ENCODE data around the gene JAK1.

The JAK1 gene

GRCh38 chr1:64940025-64940424 is 26.3 kb downstream of the JAK1 start:
- Histone ChIP-seq H3K9me2 (replicated peaks; ENCODE audit: low read depth, low read length) (no peaks in the 10 kb centered on the region), H4K20me1 (ENCODE audit: insufficient read depth, low read length, poor library complexity, severe bottlenecking) (peaks cover 52% of the 10 kb centered on the region), H3K9me3 (ENCODE audit: insufficient read depth, low read depth, low read length) (no peaks in the 10 kb centered on the region), H3K27me3 (ENCODE audit: insufficient read depth, low read length, poor library complexity, severe bottlenecking) (no peaks in the 10 kb centered on the region), H3K4me3 (ENCODE audit: low read length, poor library complexity, severe bottlenecking) (no peak overlapping the region), H3K4me1 (ENCODE audit: insufficient read depth, low read length, poor library complexity, severe bottlenecking) (peaks cover 27% of the 10 kb centered on the region), H3K36me3 (ENCODE audit: insufficient read depth, low read length) (0 out of 2 replicates have a peak, but pooled peaks cover 3% of the 10 kb centered on the region), H3K4me2 (ENCODE audit: low read depth, low read length, poor library complexity, severe bottlenecking) (no peak overlapping the region), H3F3A (ENCODE audit: low read depth) (no peaks in the 10 kb centered on the region), H2AFZ (ENCODE audit: low read length) (no peak overlapping the region), H3K9ac (ENCODE audit: low read depth, low read length, poor library complexity, severe bottlenecking) (no peak overlapping the region), H3K79me2 (ENCODE audit: insufficient read depth, low read length) (peaks cover 98% of the 10 kb centered on the region)
- TF ChIP-seq EZH2phosphoT487 (IDR thresholded peaks at IDR 0.05; ENCODE audit: borderline replicate concordance), result no peak
- no peak for TF ChIP-seq CTCF (conservative IDR thresholded peaks at IDR 0.05; ENCODE audit: low read length)

- TF ChIP-seq CTCF (conservative IDR thresholded peaks at IDR 0.05; ENCODE audit: low read length), result no peak
- TF ChIP-seq EZH2phosphoT487 (IDR thresholded peaks at IDR 0.05; ENCODE audit: borderline replicate concordance), result no peak
- no peaks in the 10 kb centered on the region for H3K9me2 ChIP-seq (replicated peaks; ENCODE audit: low read depth, low read length)
- H2AFZ ChIP-seq (ENCODE audit: low read length), result no peak overlapping the region
- H3K4me2 ChIP-seq (ENCODE audit: low read depth, low read length, poor library complexity, severe bottlenecking), result no peak overlapping the region
- H3K9me3 ChIP-seq (ENCODE audit: insufficient read depth, low read depth, low read length), result no peaks in the 10 kb centered on the region
- peaks cover 58% of the 10 kb centered on the region for H4K20me1 ChIP-seq (ENCODE audit: insufficient read depth, low read length, poor library complexity, severe bottlenecking)
- H3K79me2 ChIP-seq (ENCODE audit: insufficient read depth, low read length), result peaks cover 98% of the 10 kb centered on the region
- no peaks in the 10 kb centered on the region for H3F3A ChIP-seq (ENCODE audit: low read depth)
- H3K27me3 ChIP-seq (ENCODE audit: insufficient read depth, low read length, poor library complexity, severe bottlenecking), result no peaks in the 10 kb centered on the region
- H3K9ac ChIP-seq (ENCODE audit: low read depth, low read length, poor library complexity, severe bottlenecking), result no peak overlapping the region
- no peak overlapping the region for H3K4me3 ChIP-seq (ENCODE audit: low read length, poor library complexity, severe bottlenecking)
- H3K36me3 ChIP-seq (ENCODE audit: insufficient read depth, low read length), result no peaks in the 10 kb centered on the region
- H3K4me1 ChIP-seq (ENCODE audit: insufficient read depth, low read length, poor library complexity, severe bottlenecking), result peaks cover 27% of the 10 kb centered on the region
Measured at GRCh38 chr1:64938991-64939390, 27.4 kb downstream of the JAK1 start.

- no peak overlapping the region for H3K4me2 ChIP-seq (ENCODE audit: low read depth, low read length, poor library complexity, severe bottlenecking)
- H3K4me3 ChIP-seq (ENCODE audit: low read length, poor library complexity, severe bottlenecking), result no peak overlapping the region
- peaks cover 63% of the 10 kb centered on the region for H4K20me1 ChIP-seq (ENCODE audit: insufficient read depth, low read length, poor library complexity, severe bottlenecking)
- H3K9me3 ChIP-seq (ENCODE audit: insufficient read depth, low read depth, low read length), result no peaks in the 10 kb centered on the region
- H3K9me2 ChIP-seq (replicated peaks; ENCODE audit: low read depth, low read length), result no peaks in the 10 kb centered on the region
- H2AFZ ChIP-seq (ENCODE audit: low read length), result no peak overlapping the region
- no peaks in the 10 kb centered on the region for H3K27me3 ChIP-seq (ENCODE audit: insufficient read depth, low read length, poor library complexity, severe bottlenecking)
- H3F3A ChIP-seq (ENCODE audit: low read depth), result no peaks in the 10 kb centered on the region
- H3K9ac ChIP-seq (ENCODE audit: low read depth, low read length, poor library complexity, severe bottlenecking), result no peak overlapping the region
- peaks cover 97% of the 10 kb centered on the region for H3K79me2 ChIP-seq (ENCODE audit: insufficient read depth, low read length)
- no peaks in the 10 kb centered on the region for H3K36me3 ChIP-seq (ENCODE audit: insufficient read depth, low read length)
- H3K4me1 ChIP-seq (ENCODE audit: insufficient read depth, low read length, poor library complexity, severe bottlenecking), result peaks cover 13% of the 10 kb centered on the region
- no peak for TF ChIP-seq CTCF (conservative IDR thresholded peaks at IDR 0.05; ENCODE audit: low read length)
- TF ChIP-seq EZH2phosphoT487 (IDR thresholded peaks at IDR 0.05; ENCODE audit: borderline replicate concordance), result no peak
Measured at GRCh38 chr1:64936956-64937355, 29.4 kb downstream of the JAK1 start.

Data from Loucy (cell line).